Keratinocyte (primary cell): ENCODE results near the gene KIFBP.

ENCODE experiments used
- CTCF ChIP-seq, 3 experiments: IDR thresholded peaks in 1 of 3; conservative IDR thresholded peaks in 1 of 3; optimal IDR thresholded peaks in 1 of 3; 2 replicates in 2 of 3; 3 replicates in 1 of 3; pipeline versions ENCODE3 to v1.5.1; 2011; ENCODE audit warnings: low read length in 3 of 3, mild to moderate bottlenecking in 3 of 3, moderate library complexity in 2 of 3, control low read depth in 1 of 3, inconsistent platforms in 1 of 3; ENCODE audit not compliant: insufficient read depth in 2 of 3; ENCODE audit errors: extremely low read depth in 1 of 3
- EZH2 ChIP-seq: IDR thresholded peaks from one replicate; pipeline ENCODE4 v1.6.1; 2012; ENCODE audit warnings: inconsistent platforms, mild to moderate bottlenecking, low read length, moderate library complexity

GRCh38 chr10:69033256-69033655, 44.7 kb downstream of the KIFBP start:
- TF ChIP-seq CTCF (optimal IDR thresholded peaks at IDR 0.05 in 1 of 3, IDR thresholded peaks at IDR 0.05 in 1 of 3, conservative IDR thresholded peaks at IDR 0.05 in 1 of 3; ENCODE audit: extremely low read depth in 1 of 3, insufficient read depth in 2 of 3, low read length in 3 of 3) (no peak), EZH2 (no peak)
